ENCODE data around the gene CENPA. TPM values are rescaled to one million over a fixed set of nuclear protein-coding genes. Genes with fewer than 3 reads are reported as not detected.

The CENPA gene
- total and polyA plus RNA-seq, 10 donors: 0.80 to 7.3 (median 4.0) TPM; not detected in 1

DNA sequence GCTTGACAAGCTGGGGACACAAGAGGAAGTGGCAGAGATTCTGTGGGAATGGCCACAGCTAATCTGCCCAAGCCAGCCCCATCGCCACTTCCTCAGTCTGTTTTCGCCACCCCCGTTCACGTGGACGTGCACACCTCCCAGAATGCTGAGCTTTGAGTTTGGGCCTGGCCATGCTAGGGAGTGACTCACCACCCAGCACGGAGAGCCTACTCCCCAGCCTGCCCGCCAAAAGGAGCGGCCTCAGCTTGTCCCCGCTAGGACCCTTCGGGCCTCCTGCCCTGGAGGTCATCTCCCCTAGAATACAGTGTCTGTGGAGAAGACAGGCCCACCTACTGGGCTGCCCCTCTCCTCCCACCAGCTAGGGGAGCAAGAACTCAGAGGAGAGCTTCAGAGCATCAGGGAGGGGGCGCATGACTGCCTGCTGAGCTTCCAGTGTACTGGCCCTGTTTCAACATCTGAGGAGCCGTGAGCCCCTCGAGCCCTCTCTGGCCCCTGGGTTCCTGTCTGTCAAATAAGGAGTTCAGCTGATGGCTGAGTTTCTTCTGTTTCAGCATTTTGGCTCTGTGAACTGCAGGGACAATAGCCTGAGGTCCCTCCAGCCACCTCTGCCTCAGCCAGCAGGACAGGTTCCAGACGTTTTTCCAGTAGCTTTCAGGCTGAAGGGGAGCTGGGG lies 16.6 kb upstream of the CENPA start:
- 36 to 58% (median 47%) methylated on average over 13 to 14 of the region's 14 CpGs for WGBS, 5 donors
- Histone ChIP-seq H3K4me3 (no peak overlapping the region), H3K27me3 (replicated peaks in 1 of 7) (no peaks in the 10 kb centered on the region), H3K36me3 (peaks cover 0 to 30% (median 3%) of the 10 kb centered on the region in 6 donors), H3K4me1 (peaks cover 50 to 100% (median 85%) of the 10 kb centered on the region in 6 donors), H3K27ac (peak overlapping the region in 7 of 8 donors; percentile 38 to 92 (median 83)), H3K9me3 (no peaks in the 10 kb centered on the region)
- peak; percentile 85 for DNase-seq
- peak; percentile 76 to 87 (median 78) for TF ChIP-seq POLR2AphosphoS5 (IDR thresholded peaks at IDR 0.05)
- TF ChIP-seq, protein P1, sequence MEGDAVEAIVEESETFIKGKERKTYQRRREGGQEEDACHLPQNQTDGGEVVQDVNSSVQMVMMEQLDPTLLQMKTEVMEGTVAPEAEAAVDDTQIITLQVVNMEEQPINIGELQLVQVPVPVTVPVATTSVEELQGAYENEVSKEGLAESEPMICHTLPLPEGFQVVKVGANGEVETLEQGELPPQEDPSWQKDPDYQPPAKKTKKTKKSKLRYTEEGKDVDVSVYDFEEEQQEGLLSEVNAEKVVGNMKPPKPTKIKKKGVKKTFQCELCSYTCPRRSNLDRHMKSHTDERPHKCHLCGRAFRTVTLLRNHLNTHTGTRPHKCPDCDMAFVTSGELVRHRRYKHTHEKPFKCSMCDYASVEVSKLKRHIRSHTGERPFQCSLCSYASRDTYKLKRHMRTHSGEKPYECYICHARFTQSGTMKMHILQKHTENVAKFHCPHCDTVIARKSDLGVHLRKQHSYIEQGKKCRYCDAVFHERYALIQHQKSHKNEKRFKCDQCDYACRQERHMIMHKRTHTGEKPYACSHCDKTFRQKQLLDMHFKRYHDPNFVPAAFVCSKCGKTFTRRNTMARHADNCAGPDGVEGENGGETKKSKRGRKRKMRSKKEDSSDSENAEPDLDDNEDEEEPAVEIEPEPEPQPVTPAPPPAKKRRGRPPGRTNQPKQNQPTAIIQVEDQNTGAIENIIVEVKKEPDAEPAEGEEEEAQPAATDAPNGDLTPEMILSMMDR (IDR thresholded peaks at IDR 0.05 in 8 of 11, conservative IDR thresholded peaks at IDR 0.05 in 3 of 11): no peak
- intact Hi-C loops (cut with DNase I; ENCODE audit: low total_unique reads): no loop called here

DNA sequence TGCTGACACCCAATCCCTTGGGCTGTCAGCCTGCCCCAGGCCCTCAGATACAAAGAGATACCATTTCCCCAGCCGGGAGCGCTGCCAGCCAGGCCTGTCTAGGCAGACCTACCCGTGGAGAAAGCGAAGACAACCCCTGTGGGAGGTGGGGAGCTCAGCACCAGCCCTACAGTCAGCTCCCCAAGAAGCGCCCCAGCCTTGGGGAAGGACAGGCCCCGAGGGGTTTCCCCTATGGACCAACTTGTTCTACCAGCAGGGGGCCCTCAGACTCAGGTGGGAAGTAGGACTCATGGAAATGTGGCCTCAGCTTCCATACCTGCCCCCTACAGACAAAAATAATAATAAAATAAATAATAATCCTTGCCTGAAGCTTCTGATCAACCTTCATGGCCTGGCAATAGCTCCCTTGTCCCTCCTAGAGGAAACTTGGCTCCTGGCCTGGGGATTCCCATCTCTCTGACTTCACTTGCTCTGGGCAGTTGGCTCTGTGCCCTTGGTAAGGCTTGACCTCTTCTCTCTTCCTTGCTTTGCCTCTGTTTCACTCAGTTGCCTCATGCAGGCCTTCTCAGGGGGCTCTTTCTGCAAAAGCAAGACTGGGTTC lies 14.8 kb upstream of the CENPA start:
- intact Hi-C loops (cut with DNase I; ENCODE audit: low total_unique reads): no loop called here
- peaks cover 0 to 40% (median 21%) of the 10 kb centered on the region in 6 donors for H3K36me3 ChIP-seq
- 56 to 80% (median 74%) methylated on average over 2 to 6 of the region's 6 CpGs for WGBS, 5 donors
- TF ChIP-seq POLR2AphosphoS5 (IDR thresholded peaks at IDR 0.05) (peak in 1 of 3 donors; percentile 62), POLR2A (IDR thresholded peaks at IDR 0.05) (no peak)
- TF ChIP-seq, protein P1 (IDR thresholded peaks at IDR 0.05 in 8 of 11, conservative IDR thresholded peaks at IDR 0.05 in 3 of 11): peak in 4 of 11 experiments; percentile 5 to 34 (median 16)
- no peaks in the 10 kb centered on the region for H3K9me3 ChIP-seq
- peaks cover 36 to 82% (median 69%) of the 10 kb centered on the region in 6 donors for H3K4me1 ChIP-seq
- no peaks in the 10 kb centered on the region for H3K27me3 ChIP-seq (replicated peaks in 1 of 7)
- DNase-seq: no peak
- H3K4me3 ChIP-seq: no peak overlapping the region
- peak overlapping the region; percentile 40 to 92 (median 75) for H3K27ac ChIP-seq

DNA sequence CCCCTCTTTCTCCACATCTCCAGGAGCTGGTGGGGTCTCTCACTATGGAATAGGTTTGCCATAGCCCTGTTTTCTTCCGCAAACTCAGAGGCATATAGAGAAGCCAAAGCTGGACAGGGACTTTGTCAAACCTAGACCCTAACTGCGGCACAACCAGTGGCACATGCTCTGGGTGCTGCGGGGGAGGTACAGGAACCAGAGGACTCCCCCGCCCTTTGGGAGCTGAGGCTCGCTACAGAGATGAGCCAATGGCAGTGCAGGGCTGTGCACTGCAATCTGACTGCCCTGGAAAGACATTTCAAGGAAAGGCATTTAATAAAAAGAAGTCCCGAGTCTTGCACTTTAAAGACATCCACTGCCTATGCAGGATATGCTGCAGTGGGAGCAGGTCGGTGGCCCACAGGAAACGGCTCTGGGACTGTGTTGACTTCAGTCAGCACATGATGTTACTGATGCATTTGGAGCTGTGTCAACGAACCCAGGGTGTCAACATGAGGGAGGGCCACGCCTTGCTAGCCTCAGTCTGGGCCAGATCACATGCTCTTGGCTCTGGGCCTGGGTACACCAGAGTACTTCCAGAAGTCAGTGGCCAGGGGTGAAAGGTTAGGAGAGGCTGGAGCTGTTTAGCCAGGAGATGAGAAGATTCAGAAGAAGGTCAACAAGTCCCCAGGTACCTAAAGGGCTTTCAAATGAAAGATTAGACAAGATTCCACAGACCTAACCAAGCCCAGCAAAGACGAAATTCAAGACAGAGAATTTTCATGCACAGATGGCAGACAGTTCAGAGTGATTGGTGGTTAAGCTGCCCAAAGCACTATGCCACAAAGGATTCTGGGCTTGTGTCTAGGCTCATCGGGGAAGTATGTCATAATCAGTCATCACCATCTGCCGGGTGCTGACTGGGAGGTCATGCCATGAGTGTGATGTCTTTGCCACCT lies 13.5 kb upstream of the CENPA start:
- peak in 2 of 3 donors; percentile 86 to 92 for TF ChIP-seq POLR2AphosphoS5 (IDR thresholded peaks at IDR 0.05)
- TF ChIP-seq, protein P1 (IDR thresholded peaks at IDR 0.05 in 8 of 11, conservative IDR thresholded peaks at IDR 0.05 in 3 of 11): no peak
- no peak for TF ChIP-seq POLR2A (IDR thresholded peaks at IDR 0.05)
- peak; percentile 86 for DNase-seq
- Histone ChIP-seq H3K4me1 (peaks cover 28 to 70% (median 57%) of the 10 kb centered on the region in 6 donors), H3K9me3 (no peaks in the 10 kb centered on the region), H3K27me3 (replicated peaks in 1 of 7) (no peaks in the 10 kb centered on the region), H3K27ac (peak overlapping the region; percentile 40 to 92 (median 75)), H3K36me3 (peaks cover 0 to 48% (median 34%) of the 10 kb centered on the region in 6 donors), H3K4me3 (no peak overlapping the region)
- intact Hi-C loops (cut with DNase I; ENCODE audit: low total_unique reads): no loop called here
- WGBS, 5 donors: 42 to 50% (median 48%) methylated on average over 13 of the region's 13 CpGs
